Activated naive CD8-positive, alpha-beta T cell treated with anti-CD3 and anti-CD28 coated beads, Interleukin-2, amount 10 ng/mL, durations not matched to agents 7 days and 5 days (primary cell): ENCODE measurements around the gene CD247. TPM values are rescaled to one million over a fixed set of nuclear protein-coding genes. Genes with fewer than 3 reads are reported as not detected.
A peak's percentile ranks its signal among the peaks of the same experiment; 100 is the strongest.

Experiments
- ATAC-seq: fragments of 150-1000 bp; cut with Tn5 transposase; one replicate; pipeline ENCODE4 v1.10.0; 2021; ENCODE audit warnings: low read depth, moderate library complexity
- POLR2A ChIA-PET: fragments of 350-600 bp; sonication (Branson Sonifier 250); formaldehyde crosslinking; loops from one replicate; lab custom pipeline; 2021; ENCODE audit warnings: antibody characterized with exemption; lab: Charles Lee
- DNase-seq: peaks from one replicate; pipeline ENCODE4 v3.0.0; 2021
- H3K27ac Mint-ChIP-seq: one replicate; pipeline ENCODE4 v1.8.0; 2022; ENCODE audit warnings: mild to moderate bottlenecking, mixed read lengths
- H3K27me3 Mint-ChIP-seq: one replicate; pipeline ENCODE4 v1.8.0; 2022; ENCODE audit warnings: mild to moderate bottlenecking, moderate library complexity, mixed read lengths
- H3K36me3 Mint-ChIP-seq: one replicate; pipeline ENCODE4 v1.8.0; 2021; ENCODE audit warnings: mild to moderate bottlenecking, mixed read lengths
- H3K4me1 Mint-ChIP-seq: one replicate; pipeline ENCODE4 v1.8.0; 2021; ENCODE audit warnings: mixed read lengths
- H3K4me3 Mint-ChIP-seq: one replicate; pipeline ENCODE4 v1.8.0; 2022; ENCODE audit warnings: mild to moderate bottlenecking, moderate library complexity, mixed read lengths
- H3K9me3 Mint-ChIP-seq: one replicate; pipeline ENCODE4 v1.8.0; 2021; ENCODE audit warnings: mixed read lengths
- total RNA-seq, 2 experiments: library from RNA; stranded (reverse); gene quantifications; one replicate each; pipeline ENCODE4 v1.2.3, GENCODE V29; 2021

CD247 gene
- total RNA-seq, 2 experiments from 2014 or later = 252 to 276 TPM

- no peak for DNase-seq
- no peak overlapping the region for H3K4me3 Mint-ChIP-seq
These were observed 30.7 kb downstream of the CD247 start for GRCh38 chr1:167487614-167488013.

GRCh38 chr1:167486090-167486824 is 32.1 kb downstream of the CD247 start:
- peaks cover 37% of the 10 kb centered on the region for H3K36me3 Mint-ChIP-seq
- H3K9me3 Mint-ChIP-seq = no peaks in the 10 kb centered on the region
- H3K27me3 Mint-ChIP-seq = no peaks in the 10 kb centered on the region
- no peak for DNase-seq
- POLR2A ChIA-PET = interaction anchor here (0.9 to 2.6 kb wide), 5 partner anchors 13 to 38 kb away, joined by 3 to 10 read pairs (median 4); partner anchors contain the start of gene CD247
- no peak for ATAC-seq
- H3K27ac Mint-ChIP-seq = peak overlapping the region; percentile 90
- peak overlapping the region; percentile 79 for H3K4me3 Mint-ChIP-seq
- peaks cover 86% of the 10 kb centered on the region for H3K4me1 Mint-ChIP-seq

More at GRCh38 chr1:167487614-167488013, 30.7 kb downstream of the CD247 start:
- H3K4me1 Mint-ChIP-seq = peaks cover 87% of the 10 kb centered on the region
- H3K36me3 Mint-ChIP-seq = peaks cover 33% of the 10 kb centered on the region
- no peak for ATAC-seq
- H3K27me3 Mint-ChIP-seq = no peaks in the 10 kb centered on the region
- no peaks in the 10 kb centered on the region for H3K9me3 Mint-ChIP-seq
- POLR2A ChIA-PET = no interaction called here
- H3K27ac Mint-ChIP-seq = peak overlapping the region; percentile 86

GRCh38 chr1:167484726-167485502 is 33.4 kb downstream of the CD247 start:
- POLR2A ChIA-PET = interaction anchor here (0.7 to 3.0 kb wide), 12 partner anchors 9 to 37 kb away, joined by 3 to 18 read pairs (median 6); partner anchors contain the start of gene CD247
- Mint-ChIP-seq H3K36me3 (peaks cover 43% of the 10 kb centered on the region), H3K27me3 (no peaks in the 10 kb centered on the region), H3K27ac (peak overlapping the region; percentile 90), H3K4me1 (peaks cover 84% of the 10 kb centered on the region), H3K9me3 (no peaks in the 10 kb centered on the region), H3K4me3 (peak overlapping the region; percentile 79)
- no peak for DNase-seq
- no peak for ATAC-seq

- DNase-seq (no peak), ATAC-seq (peak; percentile 44)
- Mint-ChIP-seq H3K27ac (peak overlapping the region; percentile 90), H3K9me3 (no peaks in the 10 kb centered on the region), H3K27me3 (no peaks in the 10 kb centered on the region), H3K36me3 (peaks cover 49% of the 10 kb centered on the region), H3K4me3 (peak overlapping the region; percentile 77), H3K4me1 (peaks cover 84% of the 10 kb centered on the region)
- POLR2A ChIA-PET = interaction anchor here (0.7 to 3.0 kb wide), 11 partner anchors 9 to 35 kb away, joined by 3 to 18 read pairs (median 7); partner anchors contain the start of gene CD247
These were observed 34.5 kb downstream of the CD247 start for GRCh38 chr1:167483790-167484189.

GRCh38 chr1:167482184-167482583 is 36.1 kb downstream of the CD247 start:
- peak overlapping the region; percentile 90 for H3K27ac Mint-ChIP-seq
- no peaks in the 10 kb centered on the region for H3K9me3 Mint-ChIP-seq
- peak; percentile 38 for ATAC-seq
- POLR2A ChIA-PET = interaction anchor here (0.7 to 3.0 kb wide), 4 partner anchors 11 to 29 kb away, joined by 3 to 18 read pairs (median 3); no protein-coding TSS in a partner anchor
- H3K4me1 Mint-ChIP-seq = peaks cover 82% of the 10 kb centered on the region
- no peaks in the 10 kb centered on the region for H3K27me3 Mint-ChIP-seq
- DNase-seq = no peak
- H3K4me3 Mint-ChIP-seq = peak overlapping the region; percentile 77
- H3K36me3 Mint-ChIP-seq = peaks cover 58% of the 10 kb centered on the region

GRCh38 chr1:167479331-167479979 is 38.9 kb downstream of the CD247 start:
- POLR2A ChIA-PET = interaction anchor here (1.4 kb wide), 1 partner anchor 39 kb away, joined by 3 read pairs; the partner anchor contains the start of gene CD247
- peak overlapping the region; percentile 58 for H3K27ac Mint-ChIP-seq
- H3K4me1 Mint-ChIP-seq = peaks cover 74% of the 10 kb centered on the region
- DNase-seq = no peak
- H3K36me3 Mint-ChIP-seq = peaks cover 59% of the 10 kb centered on the region
- H3K27me3 Mint-ChIP-seq = no peaks in the 10 kb centered on the region
- no peaks in the 10 kb centered on the region for H3K9me3 Mint-ChIP-seq
- peak overlapping the region; percentile 37 for H3K4me3 Mint-ChIP-seq
- no peak for ATAC-seq

GRCh38 chr1:167477986-167478385 is 40.3 kb downstream of the CD247 start:
- Mint-ChIP-seq H3K4me1 (peaks cover 74% of the 10 kb centered on the region), H3K27ac (peak overlapping the region; percentile 44), H3K4me3 (peak overlapping the region; percentile 2), H3K9me3 (no peaks in the 10 kb centered on the region), H3K27me3 (no peaks in the 10 kb centered on the region), H3K36me3 (peaks cover 60% of the 10 kb centered on the region)
- ATAC-seq = no peak
- POLR2A ChIA-PET = interaction anchor here (0.6 to 0.8 kb wide), 2 partner anchors 14 to 22 kb away, joined by 3 read pairs; no protein-coding TSS in a partner anchor
- no peak for DNase-seq

- POLR2A ChIA-PET = no interaction called here
- Mint-ChIP-seq H3K27ac (peak overlapping the region; percentile 26), H3K27me3 (no peaks in the 10 kb centered on the region), H3K4me3 (no peak overlapping the region), H3K36me3 (peaks cover 49% of the 10 kb centered on the region), H3K4me1 (peaks cover 64% of the 10 kb centered on the region), H3K9me3 (no peaks in the 10 kb centered on the region)
- DNase-seq = no peak
- no peak for ATAC-seq
These were observed 42.3 kb downstream of the CD247 start for GRCh38 chr1:167476061-167476460.

GRCh38 chr1:167474191-167474641 is 44.1 kb downstream of the CD247 start:
- Mint-ChIP-seq H3K36me3 (peaks cover 41% of the 10 kb centered on the region), H3K4me3 (peak overlapping the region; percentile 75), H3K27ac (peak overlapping the region; percentile 83), H3K9me3 (no peaks in the 10 kb centered on the region), H3K27me3 (no peaks in the 10 kb centered on the region), H3K4me1 (peaks cover 60% of the 10 kb centered on the region)
- no peak for DNase-seq
- peak; percentile 71 for ATAC-seq
- POLR2A ChIA-PET = interaction anchor here (0.7 to 3.1 kb wide), 4 partner anchors 9 to 43 kb away, joined by 3 to 19 read pairs (median 4); partner anchors contain the start of gene CD247

GRCh38 chr1:167473761-167474160 is 44.6 kb downstream of the CD247 start:
- H3K4me3 Mint-ChIP-seq = peak overlapping the region; percentile 75
- peak; percentile 73 for ATAC-seq
- POLR2A ChIA-PET = interaction anchor here (0.9 to 3.1 kb wide), 4 partner anchors 10 to 43 kb away, joined by 3 to 19 read pairs (median 4); partner anchors contain the start of gene CD247

GRCh38 chr1:167472752-167473521 is 45.4 kb downstream of the CD247 start:
- Mint-ChIP-seq H3K27ac (peak overlapping the region; percentile 80), H3K9me3 (no peaks in the 10 kb centered on the region), H3K27me3 (no peaks in the 10 kb centered on the region), H3K36me3 (peaks cover 33% of the 10 kb centered on the region), H3K4me1 (peaks cover 57% of the 10 kb centered on the region), H3K4me3 (peak overlapping the region; percentile 41)
- POLR2A ChIA-PET = interaction anchor here (0.7 to 3.1 kb wide), 6 partner anchors 11 to 44 kb away, joined by 3 to 19 read pairs (median 4); partner anchors contain the start of gene CD247
- no peak for DNase-seq
- peak; percentile 25 for ATAC-seq

More at GRCh38 chr1:167473761-167474160, 44.6 kb downstream of the CD247 start:
- H3K36me3 Mint-ChIP-seq = peaks cover 40% of the 10 kb centered on the region
- DNase-seq = no peak
- H3K4me1 Mint-ChIP-seq = peaks cover 60% of the 10 kb centered on the region
- no peaks in the 10 kb centered on the region for H3K9me3 Mint-ChIP-seq
- peak overlapping the region; percentile 83 for H3K27ac Mint-ChIP-seq
- no peaks in the 10 kb centered on the region for H3K27me3 Mint-ChIP-seq

- POLR2A ChIA-PET = no interaction called here
- ATAC-seq (no peak), DNase-seq (no peak)
- H3K4me1 Mint-ChIP-seq = peaks cover 46% of the 10 kb centered on the region
- no peaks in the 10 kb centered on the region for H3K9me3 Mint-ChIP-seq
- peaks cover 20% of the 10 kb centered on the region for H3K36me3 Mint-ChIP-seq
- peak overlapping the region; percentile 67 for H3K27ac Mint-ChIP-seq
- no peaks in the 10 kb centered on the region for H3K27me3 Mint-ChIP-seq
- no peak overlapping the region for H3K4me3 Mint-ChIP-seq
These were observed 46.8 kb downstream of the CD247 start for GRCh38 chr1:167471568-167471967.
